GM21576 (cell line): Measurements from ENCODE around the gene ZNF160.
"Not testable (repeated sequence)": the region's sequence is repeated elsewhere in the genome, so short reads cannot be mapped to it uniquely, and the experiment has no call there.

Experiments used
- ATAC-seq: cut with Tn5 transposase; IDR thresholded peaks from one replicate; pipeline ENCODE4 v1.9.1; 2021; ENCODE audit warnings: mild to moderate bottlenecking, moderate library complexity; ENCODE audit not compliant: unreplicated experiment

ZNF160 gene

GRCh38 chr19:53092723-53093122 is 10.5 kb downstream of the ZNF160 start:
- ATAC-seq = no peak

GRCh38 chr19:53091413-53092254 is 11.6 kb downstream of the ZNF160 start:
- no peak for ATAC-seq

DNA sequence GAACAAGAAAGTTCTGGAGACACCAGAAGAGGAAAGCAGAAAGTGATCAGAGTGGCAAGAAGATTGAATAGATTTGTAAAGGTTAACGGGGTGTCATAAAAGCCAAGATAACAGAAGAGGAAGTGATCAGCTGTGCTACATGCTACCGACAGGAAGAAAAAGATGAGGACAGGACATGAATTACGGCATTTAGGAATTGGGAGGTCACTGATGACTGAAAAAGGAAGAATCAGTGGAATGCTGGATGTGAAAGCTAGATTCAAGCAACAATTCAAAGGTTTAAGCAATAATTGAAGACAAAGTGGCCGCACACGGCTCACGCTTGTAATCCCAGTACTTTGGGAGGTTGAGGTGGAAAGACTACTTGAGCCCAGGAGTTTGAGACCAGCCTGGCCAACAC is 15.1 kb downstream of the ZNF160 start:
- ATAC-seq = no peak

GRCh38 chr19:53086949-53087348 is 16.3 kb downstream of the ZNF160 start:
- no peak for ATAC-seq

GRCh38 chr19:53085496-53085895 is 17.7 kb downstream of the ZNF160 start:
- no peak for ATAC-seq

GRCh38 chr19:53082929-53083328 is 20.3 kb downstream of the ZNF160 start:
- ATAC-seq = no peak

DNA sequence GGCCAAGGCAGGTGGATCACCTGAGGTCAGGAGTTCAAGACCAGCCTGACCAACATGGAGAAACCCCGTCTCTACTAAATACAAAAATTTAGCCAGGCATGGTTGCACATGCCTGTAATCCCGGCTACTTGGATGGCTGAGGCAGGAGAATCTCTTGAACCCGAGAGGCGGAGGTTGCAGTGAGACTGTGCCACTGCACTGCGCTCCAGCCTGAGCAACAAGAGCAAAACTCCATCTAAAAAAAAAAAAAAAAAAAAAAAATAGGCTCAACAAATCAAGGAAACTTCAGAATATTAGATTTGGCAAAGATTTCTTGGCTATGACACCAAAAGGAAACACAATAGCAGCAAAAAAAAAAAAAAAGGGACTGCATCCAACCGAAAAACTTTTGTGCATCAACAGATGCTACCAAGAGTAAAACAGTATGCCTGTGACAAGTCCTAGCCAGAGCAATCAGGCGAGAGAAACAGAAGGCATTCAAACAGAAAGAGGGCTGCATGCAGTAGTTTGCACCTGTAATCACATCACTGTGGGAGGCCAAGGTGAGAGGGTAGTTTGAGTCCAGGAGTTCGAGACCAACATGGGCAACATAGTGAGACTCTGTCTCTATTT is 23.8 kb downstream of the ZNF160 start:
- ATAC-seq = no peak

DNA sequence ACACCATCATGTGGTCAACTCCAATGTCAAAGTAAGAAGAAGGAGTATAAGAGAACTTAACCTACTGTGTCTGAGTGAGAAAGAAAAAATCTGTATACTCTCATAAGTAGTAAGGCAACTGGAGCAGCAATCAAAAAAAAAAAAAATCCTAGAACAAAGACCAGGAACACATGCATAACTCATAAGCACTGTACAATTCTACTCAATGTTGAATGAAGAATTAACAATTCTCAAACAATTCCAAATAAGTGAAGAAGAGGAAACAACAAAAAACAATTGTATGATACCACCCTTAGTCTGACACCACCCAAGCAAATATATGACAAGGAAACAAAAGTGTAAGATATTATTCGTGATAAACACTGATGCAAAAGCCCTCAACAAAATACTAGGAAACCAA is 24.6 kb downstream of the ZNF160 start:
- no peak for ATAC-seq

- ATAC-seq = no peak
These were observed 26.2 kb downstream of the ZNF160 start for GRCh38 chr19:53076984-53077383.

GRCh38 chr19:53068834-53069233 is 34.4 kb downstream of the ZNF160 start:
- ATAC-seq = no peak

GRCh38 chr19:53068199-53068598 is 35.0 kb downstream of the ZNF160 start:
- no peak for ATAC-seq

- ATAC-seq = no peak
These were observed 45.2 kb downstream of the ZNF160 start for GRCh38 chr19:53057904-53058580.

- ATAC-seq = no peak
These were observed 48.1 kb downstream of the ZNF160 start for GRCh38 chr19:53055117-53055516.

DNA sequence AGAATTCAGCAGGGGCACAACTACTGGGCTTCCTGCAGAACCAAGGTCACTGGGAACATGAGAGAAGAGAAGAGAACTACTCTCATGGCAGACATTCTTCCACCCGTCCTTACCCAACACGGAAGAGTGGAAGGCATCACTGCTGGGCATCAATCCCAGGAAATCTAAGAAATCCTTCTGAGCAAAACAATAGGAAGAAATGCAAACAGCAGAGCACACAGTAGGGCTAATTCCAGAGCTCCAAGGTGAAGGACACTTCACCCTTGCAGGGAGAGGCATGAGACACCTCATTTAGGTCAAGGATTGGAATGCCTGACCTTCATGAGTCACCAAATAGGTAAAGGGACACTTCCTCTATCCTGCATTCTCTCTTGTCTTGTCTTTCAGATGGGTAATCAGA is 55.8 kb downstream of the ZNF160 start:
- ATAC-seq = no peak

DNA sequence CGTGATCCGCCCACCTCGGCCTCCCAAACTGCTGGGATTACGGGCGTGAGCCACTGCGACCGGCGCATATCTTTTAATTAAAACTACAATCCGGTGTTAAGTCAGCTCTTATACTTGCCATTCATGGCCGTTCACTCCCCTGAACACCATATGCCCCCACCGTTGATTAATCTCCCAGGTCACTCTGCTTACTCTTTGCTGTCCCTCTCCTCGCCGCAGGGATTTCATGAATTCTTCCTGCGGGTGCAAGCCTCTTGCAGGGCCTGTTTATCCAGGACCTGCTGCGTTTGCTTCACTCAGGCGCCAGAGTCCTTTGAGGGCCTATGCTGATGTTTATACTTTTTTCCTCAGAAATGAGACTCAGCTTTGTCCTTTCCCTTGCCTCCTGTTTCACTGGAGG is 57.7 kb downstream of the ZNF160 start:
- no peak for ATAC-seq

DNA sequence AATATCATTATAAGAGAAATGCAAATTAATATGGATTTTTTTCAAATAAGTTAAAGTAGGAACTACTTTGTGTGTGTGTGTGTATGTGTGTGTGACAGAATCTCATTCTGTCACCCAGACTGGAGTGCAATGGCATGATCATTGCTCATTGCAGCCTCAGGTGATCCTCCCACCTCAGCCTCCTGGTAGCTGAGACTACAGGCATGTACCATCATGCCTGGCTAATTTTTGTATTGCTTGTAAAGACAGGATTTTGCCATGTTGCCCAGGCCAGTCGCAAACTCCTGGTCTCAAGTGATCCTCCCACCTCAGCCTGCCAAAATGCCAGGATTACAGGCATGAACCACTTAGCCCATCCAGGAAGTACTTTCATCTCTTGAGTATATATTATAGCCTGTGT is 61.9 kb downstream of the ZNF160 start:
- ATAC-seq = no peak

GRCh38 chr19:53037101-53038097 is 65.8 kb downstream of the ZNF160 start:
- ATAC-seq = no peak

DNA sequence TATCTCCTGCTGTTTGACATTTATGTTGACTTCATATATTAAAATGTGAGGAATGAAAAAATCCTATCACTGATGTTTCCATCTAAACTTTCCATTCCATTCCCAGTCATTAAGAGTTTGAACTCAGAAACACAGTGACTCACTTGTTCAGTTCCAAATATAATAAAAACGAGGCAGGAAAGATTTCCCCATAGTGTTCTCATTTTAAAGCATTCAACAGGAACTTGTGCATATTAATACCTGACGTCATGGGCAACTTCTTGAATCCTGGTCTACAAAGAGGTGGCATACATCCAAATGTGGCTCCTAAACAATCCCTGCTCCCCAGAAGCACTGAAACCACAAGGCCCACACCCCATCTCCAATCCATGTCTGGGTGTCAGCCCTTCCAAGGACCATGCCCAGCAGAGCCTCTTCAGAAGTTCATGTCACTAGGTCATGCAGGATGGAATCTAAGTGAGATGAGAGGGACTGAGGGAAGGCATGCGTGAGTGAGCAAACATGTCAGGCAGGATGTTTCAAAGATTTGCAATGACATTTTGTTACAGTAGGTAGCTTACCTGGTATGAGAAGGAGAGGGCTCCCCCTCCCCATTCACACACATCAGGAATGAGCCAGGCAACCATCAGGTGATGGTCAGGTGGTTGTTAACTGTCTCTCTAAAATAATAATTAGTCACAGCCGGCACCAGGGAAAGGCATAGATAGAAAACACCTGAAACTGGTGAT is 68.1 kb downstream of the ZNF160 start:
- no peak for ATAC-seq

GRCh38 chr19:53034054-53034453 is 69.2 kb downstream of the ZNF160 start:
- ATAC-seq = no peak

DNA sequence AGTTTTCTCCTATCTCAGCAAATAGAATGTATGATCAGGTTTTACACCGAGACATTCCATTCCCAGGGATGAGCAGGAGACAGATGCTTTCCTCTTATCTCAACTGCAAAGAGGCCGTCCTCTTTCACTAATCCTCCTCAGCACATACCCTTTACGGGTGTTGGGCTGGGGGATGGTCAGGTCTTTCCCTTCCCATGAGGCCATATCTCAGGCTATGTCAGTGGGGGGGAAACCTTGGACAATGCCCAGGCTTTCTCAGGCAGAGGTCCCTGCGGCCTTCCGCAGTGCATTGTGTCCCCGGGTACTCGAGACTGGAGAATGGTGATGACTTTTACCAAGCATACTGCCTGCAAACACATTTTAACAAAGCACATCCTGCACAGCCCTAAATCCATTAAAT is 74.9 kb downstream of the ZNF160 start:
- ATAC-seq = not testable (repeated sequence)
